ENCODE measurements around the gene COPS3.

GRCh38 chr17:17207998-17208397 is 73.0 kb downstream of the COPS3 start:
- TF ChIP-seq CTCF (IDR thresholded peaks at IDR 0.05) (no peak), POLR2A (IDR thresholded peaks at IDR 0.05) (no peak)
